Measurements from ENCODE around the gene NR1H3. TPM values are rescaled to one million over a fixed set of nuclear protein-coding genes. Genes with fewer than 3 reads are reported as not detected.

NR1H3 gene
- total and polyA plus RNA-seq, 7 donors = 3.9 to 12.6 (median 6.2) TPM

GRCh38 chr11:47233989-47234668 lies 23.7 kb upstream of the NR1H3 start:
- no peaks in the 10 kb centered on the region for H3K27me3 ChIP-seq (ENCODE audit: insufficient read depth in 3 of 3, low read length in 2 of 3)
- peaks cover under 1 to 44% of the 10 kb centered on the region in 2 donors for H3K36me3 ChIP-seq (ENCODE audit: insufficient read depth in 1 of 2, low read depth in 1 of 2)
- ATAC-seq (peak; percentile 21 to 72 (median 68)), DNase-seq (peak in 1 of 2 donors; percentile 59)
- 49 to 58% (median 53%) methylated on average over 11 of the region's 11 CpGs for WGBS, 3 donors
- H3K4me1 ChIP-seq = peaks cover 4% of the 10 kb centered on the region
- no peak overlapping the region for H3K4me3 ChIP-seq
- peak; percentile 16 for TF ChIP-seq CTCF (IDR thresholded peaks at IDR 0.05)
- intact Hi-C loops (cut with DNase I) = no loop called here
- no peaks in the 10 kb centered on the region for H3K9me3 ChIP-seq
- H3K27ac ChIP-seq = no peak overlapping the region

GRCh38 chr11:47234669-47235100 lies 23.1 kb upstream of the NR1H3 start:
- peak in 3 of 4 donors; percentile 12 to 39 (median 15) for ATAC-seq
- Histone ChIP-seq H3K4me3 (no peak overlapping the region), H3K36me3 (ENCODE audit: insufficient read depth in 1 of 2, low read depth in 1 of 2) (peaks cover 6 to 50% of the 10 kb centered on the region in 2 donors), H3K27me3 (ENCODE audit: insufficient read depth in 3 of 3, low read length in 2 of 3) (no peaks in the 10 kb centered on the region), H3K4me1 (peaks cover 4% of the 10 kb centered on the region), H3K9me3 (no peaks in the 10 kb centered on the region), H3K27ac (no peak overlapping the region)
- 58 to 67% (median 60%) methylated on average over 12 of the region's 12 CpGs for WGBS, 3 donors
- TF ChIP-seq CTCF (IDR thresholded peaks at IDR 0.05) = no peak
- DNase-seq = peak in 1 of 2 donors; percentile 57
- intact Hi-C loops (cut with DNase I) = no loop called here

- peaks cover 4% of the 10 kb centered on the region for H3K4me1 ChIP-seq
- TF ChIP-seq CTCF (IDR thresholded peaks at IDR 0.05) = no peak
- H3K4me3 ChIP-seq = no peak overlapping the region
- no peak for ATAC-seq
- no peaks in the 10 kb centered on the region for H3K9me3 ChIP-seq
- intact Hi-C loops (cut with DNase I) = no loop called here
- H3K36me3 ChIP-seq (ENCODE audit: insufficient read depth in 1 of 2, low read depth in 1 of 2) = peaks cover 10 to 53% of the 10 kb centered on the region in 2 donors
- H3K27me3 ChIP-seq (ENCODE audit: insufficient read depth in 3 of 3, low read length in 2 of 3) = no peaks in the 10 kb centered on the region
- no peak for DNase-seq
- 87 to 91% (median 88%) methylated on average over 11 to 12 of the region's 12 CpGs for WGBS, 3 donors
- H3K27ac ChIP-seq = no peak overlapping the region
These were observed 22.6 kb upstream of the NR1H3 start for GRCh38 chr11:47235163-47235562.

- intact Hi-C loops (cut with DNase I) = no loop called here
- Histone ChIP-seq H3K27me3 (ENCODE audit: insufficient read depth in 3 of 3, low read length in 2 of 3) (no peaks in the 10 kb centered on the region), H3K27ac (no peak overlapping the region), H3K9me3 (no peaks in the 10 kb centered on the region), H3K4me1 (peaks cover 4% of the 10 kb centered on the region), H3K36me3 (ENCODE audit: insufficient read depth in 1 of 2, low read depth in 1 of 2) (peaks cover 10 to 56% of the 10 kb centered on the region in 2 donors), H3K4me3 (no peak overlapping the region)
- WGBS, 3 donors = 74 to 80% (median 78%) methylated on average over 5 of the region's 5 CpGs
- DNase-seq (no peak), ATAC-seq (no peak)
- no peak for TF ChIP-seq CTCF (IDR thresholded peaks at IDR 0.05)
These were observed 21.3 kb upstream of the NR1H3 start for GRCh38 chr11:47236482-47236881.
